HG03025 (cell line): ENCODE measurements around the gene DAND5.

Source experiments
- ATAC-seq: cut with Tn5 transposase; IDR thresholded peaks from one replicate; pipeline ENCODE4 v1.9.1; 2021; ENCODE audit warnings: mild to moderate bottlenecking, moderate library complexity; ENCODE audit not compliant: unreplicated experiment, low FRiP score

Gene DAND5

GRCh38 chr19:13007292-13008045 is 38.1 kb downstream of the DAND5 start:
- no peak for ATAC-seq

DNA sequence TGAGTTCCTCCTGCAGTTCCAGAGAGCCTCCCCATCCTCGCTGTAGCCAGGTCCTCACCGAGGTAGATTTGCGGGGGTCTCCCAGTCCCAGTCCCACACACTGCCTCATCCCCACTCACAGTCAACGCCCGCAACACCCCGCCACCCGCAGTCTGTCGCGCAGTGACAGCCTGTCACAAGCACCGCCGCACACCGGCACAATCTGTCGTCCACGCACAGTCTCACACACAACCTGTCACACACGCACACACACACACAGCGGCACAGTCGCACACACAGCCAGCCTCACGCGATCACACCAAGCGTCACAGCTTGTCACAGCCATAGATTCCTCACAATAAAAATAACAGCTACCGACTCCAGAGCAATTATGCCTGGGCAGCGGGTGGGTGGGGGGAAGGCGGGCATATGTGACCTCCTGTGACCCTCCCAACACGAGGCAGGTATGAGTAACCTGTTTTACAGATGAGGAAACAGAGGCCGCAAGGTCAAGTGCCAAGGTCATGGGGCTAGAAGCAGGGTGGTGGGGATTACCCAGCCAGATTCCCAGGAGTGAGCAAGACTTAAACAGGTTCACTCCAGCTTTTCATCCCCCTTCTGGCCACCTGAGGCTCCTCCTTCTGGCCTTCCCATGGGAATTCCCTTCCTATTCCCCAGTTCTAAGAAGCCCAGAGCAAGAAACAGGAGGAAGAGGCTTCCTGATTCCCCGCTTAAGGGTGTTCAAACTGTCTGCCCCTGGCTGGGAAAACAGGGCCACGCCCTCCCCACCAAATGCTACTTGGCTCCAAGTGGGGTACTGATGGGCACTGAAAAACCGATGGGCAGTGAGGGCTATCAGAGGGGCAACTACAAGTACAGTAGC is 39.8 kb downstream of the DAND5 start:
- no peak for ATAC-seq

- ATAC-seq: no peak
Observed at GRCh38 chr19:13010038-13010991, 40.9 kb downstream of the DAND5 start.

GRCh38 chr19:13010992-13011652 is 41.7 kb downstream of the DAND5 start:
- no peak for ATAC-seq

DNA sequence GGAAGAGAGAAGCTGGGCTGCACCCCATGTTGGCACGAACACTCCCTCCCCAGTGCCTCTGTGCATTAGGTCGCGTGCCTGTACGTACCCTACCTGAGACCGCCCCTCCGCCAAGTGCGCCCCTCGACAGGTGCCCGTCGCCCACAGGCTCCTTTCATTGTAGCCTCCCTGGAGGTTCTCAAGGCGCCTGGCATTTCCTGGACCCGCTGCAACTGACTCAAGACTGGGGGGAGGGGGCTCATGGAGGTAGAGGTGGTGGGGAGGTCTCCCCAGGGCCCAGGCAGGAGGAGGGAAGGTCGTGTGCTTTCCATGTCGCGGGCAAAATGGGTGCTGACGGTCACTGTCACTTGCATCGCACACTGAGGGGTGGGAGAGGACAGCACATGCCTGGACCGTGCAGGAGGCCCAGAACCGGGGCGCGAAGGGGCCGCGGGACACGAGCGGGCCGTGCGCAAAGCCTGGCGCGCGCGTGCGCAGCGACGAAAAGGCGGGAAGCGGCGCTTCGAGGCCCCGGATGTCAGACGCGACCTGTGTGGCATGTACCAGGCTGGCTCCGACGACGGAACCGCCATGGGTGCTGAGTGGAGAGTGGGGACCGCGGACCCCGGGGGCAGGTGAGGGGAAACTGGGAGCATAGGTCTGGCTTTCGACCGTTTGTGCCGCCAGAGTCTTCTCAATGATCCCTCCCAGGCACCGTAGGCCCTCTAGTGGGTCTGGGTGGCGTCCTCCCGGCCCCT is 42.4 kb downstream of the DAND5 start:
- ATAC-seq: no peak

GRCh38 chr19:13012390-13012689 is 43.0 kb downstream of the DAND5 start:
- ATAC-seq: no peak

DNA sequence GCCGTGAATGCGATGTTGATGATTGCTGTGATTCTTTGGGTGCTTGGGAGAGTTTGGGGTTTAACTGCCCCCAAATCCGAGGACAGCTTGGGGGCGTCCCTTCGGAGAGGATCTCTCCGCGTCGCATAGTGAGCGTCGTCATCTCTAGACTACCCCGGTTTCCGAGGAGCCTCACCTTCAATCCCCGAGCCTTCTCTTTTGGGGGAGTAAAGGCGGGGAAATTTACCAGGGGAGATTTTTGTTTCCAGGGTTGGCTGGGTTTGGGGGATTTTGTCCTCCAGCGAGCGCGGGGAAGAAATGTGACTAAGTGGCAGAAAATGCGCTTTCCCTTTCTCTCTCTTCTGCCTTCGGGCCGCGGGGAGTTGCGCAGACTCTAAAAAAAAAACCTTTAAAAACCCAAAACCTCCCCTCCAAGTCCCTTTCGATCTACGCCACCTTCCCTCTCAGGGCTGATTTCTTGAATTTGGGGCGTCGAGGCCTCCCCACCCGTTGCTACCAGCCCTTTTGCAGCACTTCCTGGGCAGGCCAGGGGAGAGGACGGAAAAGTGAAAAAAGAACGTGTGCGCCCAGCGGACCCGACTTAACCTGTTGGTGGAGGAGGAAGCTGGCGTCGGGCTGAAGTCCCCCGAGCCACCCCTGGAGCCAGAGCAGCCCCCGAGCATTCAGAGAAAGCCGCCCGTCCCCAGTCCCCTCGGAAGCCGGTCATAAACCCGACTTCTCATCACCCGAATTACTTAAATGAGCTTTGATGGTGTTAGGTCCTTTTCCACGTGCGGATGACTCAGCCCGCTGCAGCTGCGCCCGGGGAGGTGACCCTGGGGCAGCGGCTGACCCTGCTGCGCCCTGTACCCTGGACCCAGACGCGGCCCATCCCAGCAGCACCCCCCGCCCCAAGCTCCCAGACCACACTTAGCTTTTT is 43.6 kb downstream of the DAND5 start:
- ATAC-seq: no peak

- ATAC-seq: no peak
Observed at GRCh38 chr19:13013649-13014048, 44.3 kb downstream of the DAND5 start.

GRCh38 chr19:13014101-13014920 is 44.9 kb downstream of the DAND5 start:
- no peak for ATAC-seq

GRCh38 chr19:13014921-13015280 is 45.5 kb downstream of the DAND5 start:
- no peak for ATAC-seq

- no peak for ATAC-seq
Observed at GRCh38 chr19:13015361-13016223, 46.2 kb downstream of the DAND5 start.

DNA sequence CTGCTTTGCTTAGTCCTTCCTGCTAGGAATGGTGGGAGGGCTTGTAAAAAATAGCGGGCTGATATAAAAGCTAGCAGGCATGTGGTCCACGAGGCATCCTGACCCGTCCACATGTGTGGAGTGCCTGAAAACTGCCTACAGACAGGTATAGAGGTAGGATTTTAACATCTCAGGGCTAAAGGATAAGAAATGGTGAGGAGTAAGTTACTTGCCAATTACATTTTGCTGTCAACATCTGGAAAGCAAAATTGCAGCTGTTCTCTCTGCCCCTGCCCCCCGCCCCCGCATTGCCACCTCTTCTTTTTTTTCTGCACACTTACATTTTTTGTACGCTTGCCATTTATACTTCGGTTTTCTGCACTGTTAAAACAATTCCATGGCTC is 46.9 kb downstream of the DAND5 start:
- no peak for ATAC-seq

GRCh38 chr19:13016628-13017305 is 47.4 kb downstream of the DAND5 start:
- ATAC-seq: no peak

GRCh38 chr19:13017306-13018034 is 48.1 kb downstream of the DAND5 start:
- no peak for ATAC-seq

GRCh38 chr19:13018035-13018914 is 48.9 kb downstream of the DAND5 start:
- no peak for ATAC-seq
